Limb (tissue), 2 donors: ENCODE data around the gene NTMT1.
A peak's percentile ranks its signal among the peaks of the same experiment; 100 is the strongest.
"Not testable (repeated sequence)": the region's sequence is repeated elsewhere in the genome, so short reads cannot be mapped to it uniquely, and the experiment has no call there.

ENCODE experiments used
- DNase-seq, 2 donors: peaks; one replicate each; pipeline ENCODE4 v3.0.0-alpha.2; 2016; ENCODE audit errors: extremely low spot score in 2 of 2

NTMT1 gene

DNA sequence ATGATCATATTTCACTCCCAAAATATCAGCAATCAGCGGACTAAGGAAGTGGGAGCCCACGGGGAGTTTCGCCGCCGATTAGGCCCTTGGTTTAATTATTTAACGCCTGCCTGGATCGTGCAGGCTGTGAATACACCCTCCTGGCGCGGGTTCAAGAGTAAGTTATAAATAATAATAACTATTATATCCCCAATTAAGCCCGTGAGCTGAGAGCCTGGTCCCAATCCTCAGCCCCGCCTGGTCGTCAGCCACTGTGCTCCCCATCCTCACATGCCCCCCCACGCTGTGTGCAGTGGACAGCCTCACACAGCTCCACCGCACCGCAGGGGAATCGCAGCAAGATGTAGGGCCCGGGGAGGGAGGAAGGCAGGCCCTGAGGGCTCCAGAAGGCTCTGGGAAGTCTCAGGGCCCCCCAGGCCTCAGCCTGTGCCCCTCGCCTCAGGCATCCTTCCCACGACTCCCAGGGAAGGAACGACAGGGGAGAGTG is 28.6 kb downstream of the NTMT1 start:
- DNase-seq = no peak

DNA sequence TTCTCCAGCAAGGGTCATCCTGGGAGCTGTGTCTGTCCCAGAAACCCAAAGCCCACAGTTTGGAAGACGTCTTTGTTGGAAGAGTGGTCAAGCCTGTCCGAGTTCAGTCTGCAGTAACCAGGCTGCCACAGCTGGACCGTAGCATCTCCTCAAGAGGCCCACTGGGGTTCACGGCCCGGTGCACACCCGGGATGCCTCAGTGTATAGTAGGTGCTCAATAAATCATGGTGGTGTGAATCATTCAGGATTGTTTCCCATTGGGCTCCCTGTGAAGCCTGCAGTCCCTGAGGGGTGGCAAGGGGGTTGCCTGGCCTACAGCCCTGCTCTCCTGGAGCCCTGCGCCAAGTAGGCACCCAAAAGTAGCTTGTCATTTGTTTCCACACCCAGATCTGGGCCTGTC is 29.2 kb downstream of the NTMT1 start:
- no peak for DNase-seq

DNA sequence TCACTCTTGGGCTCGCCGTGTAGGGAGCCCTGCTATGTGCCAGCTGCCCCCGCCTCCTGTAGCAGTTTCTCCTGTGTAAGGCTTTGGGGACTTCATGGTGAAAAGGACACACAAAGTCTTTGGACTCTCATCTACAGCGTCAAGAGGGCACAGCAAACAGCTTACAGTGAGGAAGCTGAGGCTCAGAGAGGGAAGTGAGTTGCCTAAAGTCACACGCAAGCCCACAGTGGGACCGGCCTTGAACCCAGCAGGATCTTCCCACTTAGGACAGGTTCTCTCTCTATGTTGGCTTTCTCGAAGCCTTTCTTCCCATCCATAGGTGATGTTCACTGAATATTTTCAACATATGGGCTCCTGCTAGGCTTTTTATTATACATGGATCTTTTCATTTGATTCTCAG is 29.7 kb downstream of the NTMT1 start:
- no peak for DNase-seq

DNA sequence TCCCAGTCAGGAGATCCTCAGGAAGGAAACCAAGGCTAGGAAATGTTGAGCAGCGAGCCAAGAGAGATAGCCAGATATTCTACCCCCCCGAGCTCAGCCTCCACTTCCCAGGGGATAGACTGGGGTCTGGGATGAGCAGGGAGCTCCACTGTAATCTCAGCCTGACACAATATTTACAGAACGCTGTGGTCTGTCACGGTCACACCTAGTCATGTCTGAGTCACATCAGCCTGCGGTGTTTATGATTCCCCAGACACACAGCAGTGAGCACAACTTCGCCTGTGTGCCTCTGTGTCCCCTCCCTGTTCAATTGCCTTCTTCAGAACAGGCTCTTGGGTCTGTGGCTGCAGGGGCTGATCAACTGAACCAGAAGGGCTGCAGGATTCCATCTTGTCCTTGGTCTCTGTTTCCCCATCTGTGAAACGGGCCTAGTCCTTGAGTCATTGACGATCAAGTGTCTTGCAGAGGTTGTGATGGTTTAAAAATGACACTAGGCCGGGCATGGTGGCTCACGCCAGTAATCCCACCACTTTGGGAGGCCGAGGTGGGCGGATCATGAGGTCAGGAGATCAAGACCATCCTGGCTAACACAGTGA is 30.9 kb downstream of the NTMT1 start:
- DNase-seq = no peak

DNA sequence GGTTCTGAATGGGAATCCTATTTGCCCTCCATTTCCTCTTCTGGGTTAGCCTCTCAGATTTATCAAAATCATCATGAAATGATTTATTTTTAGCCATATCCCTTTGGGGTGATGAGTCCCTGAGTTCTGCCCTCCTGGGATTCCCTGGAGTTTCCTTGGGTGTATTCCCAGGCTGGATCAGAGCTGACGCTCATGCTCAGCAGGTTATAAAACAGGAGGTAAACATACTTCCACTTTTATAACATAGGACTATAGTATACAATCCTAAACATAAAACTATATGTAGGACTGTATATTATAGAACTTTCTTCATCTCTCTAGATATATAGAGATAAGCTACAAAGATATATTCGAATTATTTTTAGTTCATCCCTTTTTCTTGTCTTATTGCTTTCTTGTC is 35.1 kb downstream of the NTMT1 start:
- no peak for DNase-seq

DNA sequence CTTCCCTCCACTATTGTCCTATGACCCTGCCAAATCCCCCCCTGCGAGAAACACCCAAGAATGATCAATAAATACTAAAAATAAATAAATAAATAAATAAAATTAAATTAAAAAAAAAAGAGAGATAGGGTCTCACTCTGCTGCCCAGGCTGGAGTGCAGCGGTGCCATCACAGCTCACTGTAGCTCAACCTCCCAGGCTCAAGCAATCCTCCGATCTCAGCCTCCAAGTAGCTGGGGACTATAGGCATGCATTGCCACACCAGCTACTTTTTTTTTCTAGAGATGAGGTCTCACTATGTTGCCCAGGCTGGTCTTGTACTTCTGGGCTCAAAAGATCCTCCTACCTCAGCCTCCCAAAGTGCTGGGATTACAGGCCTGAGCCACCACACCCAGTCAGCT is 36.3 kb downstream of the NTMT1 start:
- not testable (repeated sequence) for DNase-seq

DNA sequence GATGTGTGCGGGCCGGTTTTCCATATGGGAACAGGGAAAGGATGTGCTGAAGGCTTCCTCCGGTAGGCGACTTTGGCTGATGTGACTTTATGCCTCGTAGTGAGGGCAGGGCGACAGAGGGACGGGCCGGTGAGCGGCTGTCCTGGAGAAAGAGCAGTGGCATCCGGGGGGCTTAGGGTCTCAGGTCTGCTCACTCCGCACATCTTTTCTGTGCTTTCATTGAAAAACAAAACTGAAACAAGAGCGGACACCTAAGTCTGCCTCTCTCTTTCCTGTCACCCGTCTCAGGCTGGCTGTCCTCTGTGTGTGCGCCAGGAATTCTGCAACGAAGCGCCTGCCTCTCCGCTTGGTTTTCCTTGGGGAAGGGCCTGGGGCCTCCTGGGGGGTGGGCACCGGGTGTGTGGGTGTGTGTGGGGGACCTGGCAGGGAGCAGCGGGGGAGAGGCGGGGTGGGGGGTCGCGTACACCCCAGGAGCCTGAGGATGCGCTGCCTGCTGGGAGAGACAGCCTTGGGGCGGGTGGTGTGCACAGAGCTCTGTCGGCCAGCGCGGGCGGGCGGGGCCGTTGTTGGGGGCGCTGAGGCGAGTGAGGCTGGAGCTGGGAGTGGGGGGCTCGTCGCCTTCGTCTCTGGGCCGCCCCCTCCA is 38.9 kb downstream of the NTMT1 start:
- no peak for DNase-seq

DNA sequence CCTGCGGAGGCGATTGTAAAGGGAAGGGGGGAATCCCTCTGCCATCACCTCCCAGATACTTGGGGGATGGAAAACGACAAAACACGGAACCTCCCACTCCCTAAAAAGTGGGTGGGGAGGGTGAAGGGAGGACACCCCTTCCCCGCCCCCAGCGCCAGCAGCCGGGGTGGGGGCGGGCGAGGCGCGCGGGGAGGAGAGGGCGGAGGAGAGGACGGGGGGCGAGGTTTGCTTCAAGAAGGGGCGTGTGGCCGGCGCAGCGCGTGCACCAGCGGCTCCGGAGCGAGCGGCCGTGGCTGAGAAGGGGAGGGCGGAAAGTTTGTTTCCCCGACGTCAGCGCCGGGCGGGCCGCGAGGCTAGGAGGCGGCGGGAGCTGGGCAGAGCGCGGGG is 39.4 kb downstream of the NTMT1 start, which contains the start of gene PRRX2:
Gene PRRX2 (plus strand): TSS at position 259 of the 387 bp plus-strand sequence. CDS start 221 bp downstream, outside the sequence.
- DNase-seq = peak; percentile 63 to 79

DNA sequence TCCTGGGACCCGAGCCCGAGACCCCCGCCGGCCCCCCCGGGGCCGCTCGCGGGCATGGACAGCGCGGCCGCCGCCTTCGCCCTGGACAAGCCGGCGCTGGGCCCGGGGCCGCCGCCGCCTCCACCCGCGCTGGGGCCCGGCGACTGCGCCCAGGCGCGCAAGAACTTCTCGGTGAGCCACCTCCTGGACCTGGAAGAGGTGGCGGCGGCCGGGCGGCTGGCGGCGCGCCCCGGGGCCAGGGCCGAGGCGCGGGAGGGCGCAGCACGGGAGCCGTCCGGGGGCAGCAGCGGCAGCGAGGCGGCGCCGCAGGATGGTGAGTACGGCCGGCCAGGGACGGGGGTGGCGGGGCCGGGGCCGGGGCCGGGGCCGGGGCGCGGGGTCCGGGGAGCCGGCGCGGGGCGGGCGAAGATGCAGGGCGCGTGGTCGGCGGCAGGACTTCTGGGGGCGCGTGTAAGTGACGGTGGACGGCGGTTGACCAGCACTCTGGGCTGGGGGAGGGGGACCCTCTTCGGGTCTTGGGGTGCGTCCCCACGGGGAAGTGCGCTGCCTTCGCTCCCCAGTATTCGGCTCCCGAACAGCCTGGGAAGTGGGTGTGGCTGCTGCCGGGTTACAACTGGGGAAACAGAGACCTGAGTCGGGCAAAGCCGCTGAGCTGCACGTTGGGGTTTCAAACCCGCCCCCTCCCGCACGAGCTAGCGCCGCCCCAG is 40.0 kb downstream of the NTMT1 start:
- peak in 1 of 2 donors; percentile 46 for DNase-seq

DNA sequence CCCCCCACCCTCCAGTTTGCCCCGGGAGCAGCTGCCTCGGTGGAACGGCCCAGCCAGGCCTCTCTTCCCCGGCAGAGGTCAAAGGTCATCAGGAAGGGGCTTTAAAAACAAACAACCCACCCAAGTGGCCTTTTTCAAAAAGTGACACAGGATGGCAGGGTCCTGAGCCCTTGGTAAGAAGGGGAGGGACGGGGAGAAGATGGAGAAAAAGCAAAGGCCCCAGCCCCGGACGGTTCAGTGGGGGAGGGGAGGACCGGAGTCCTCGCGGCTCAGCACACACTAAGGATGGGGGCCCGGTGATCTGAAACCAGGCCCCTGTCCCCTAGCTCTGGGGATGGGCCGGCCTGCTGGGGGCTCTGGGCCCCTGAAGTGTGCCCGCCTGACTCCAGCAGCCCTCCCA is 40.6 kb downstream of the NTMT1 start:
- DNase-seq = no peak

DNA sequence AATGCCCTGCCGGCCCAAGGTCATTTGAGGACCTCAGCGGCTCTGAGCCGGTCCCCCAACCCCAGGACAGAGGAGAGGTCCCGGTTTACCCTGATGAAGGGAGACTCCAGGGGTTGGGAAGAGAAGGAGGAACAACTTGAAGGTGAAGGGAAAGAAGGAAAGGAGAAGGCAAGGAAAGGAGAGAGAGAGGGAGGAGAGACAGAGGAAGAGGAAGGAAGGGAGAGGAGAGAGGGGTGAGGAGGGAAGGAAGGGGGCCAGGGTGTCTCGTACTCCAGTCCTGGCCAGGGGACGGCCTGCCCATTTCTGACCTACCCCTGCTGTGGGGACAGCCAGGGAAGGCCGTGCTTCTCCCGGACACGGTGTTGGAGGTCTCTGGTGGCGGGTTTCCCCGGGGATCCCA is 41.4 kb downstream of the NTMT1 start:
- DNase-seq = no peak

DNA sequence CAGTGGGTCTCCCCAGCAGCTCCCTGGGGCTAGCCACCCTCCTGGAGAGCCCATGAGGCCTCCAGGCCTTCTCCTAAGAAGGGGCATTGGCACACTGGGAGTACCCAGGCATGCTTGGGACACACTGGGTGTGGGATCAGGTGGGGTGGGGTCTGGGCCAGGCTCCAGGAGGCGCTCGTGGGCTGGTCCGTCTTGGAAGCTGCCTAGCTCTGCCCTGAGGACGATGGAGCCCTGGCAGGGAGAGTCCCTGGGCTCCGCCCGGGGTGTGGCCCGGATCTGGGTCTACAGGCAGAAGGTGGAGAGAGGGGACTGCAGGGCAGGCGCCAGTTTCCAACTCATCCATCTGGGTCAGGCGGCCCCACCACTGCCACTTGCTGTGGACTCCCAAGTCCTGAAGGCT is 41.9 kb downstream of the NTMT1 start:
- DNase-seq = no peak

DNA sequence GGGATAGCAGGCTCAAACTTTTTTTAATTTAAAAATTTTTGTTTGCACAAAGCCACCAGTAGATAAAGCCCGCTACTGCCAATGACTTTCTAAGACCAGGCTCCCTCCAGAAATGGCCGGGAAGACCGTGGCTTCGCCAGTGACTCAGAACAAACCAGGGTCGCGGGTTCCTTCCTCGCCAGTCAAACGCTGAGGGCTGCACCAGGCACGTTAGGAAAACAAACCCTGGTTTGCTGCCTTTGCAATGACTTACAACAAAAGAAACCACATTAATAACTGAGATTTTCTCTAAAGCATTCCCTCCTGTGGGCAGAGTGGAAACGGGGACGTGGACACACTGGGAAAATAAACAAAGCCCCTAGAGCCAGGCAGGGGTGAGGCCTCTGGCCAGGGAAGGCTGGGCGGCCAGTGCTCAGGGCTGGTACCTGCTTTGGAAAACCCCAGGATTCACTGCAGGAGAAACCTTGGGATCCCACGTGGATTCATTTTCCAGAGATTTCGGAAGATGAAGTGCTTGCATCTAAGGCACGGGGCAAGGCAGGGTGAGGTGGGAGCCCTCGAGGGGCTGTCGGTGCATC is 43.3 kb downstream of the NTMT1 start:
- DNase-seq = no peak

DNA sequence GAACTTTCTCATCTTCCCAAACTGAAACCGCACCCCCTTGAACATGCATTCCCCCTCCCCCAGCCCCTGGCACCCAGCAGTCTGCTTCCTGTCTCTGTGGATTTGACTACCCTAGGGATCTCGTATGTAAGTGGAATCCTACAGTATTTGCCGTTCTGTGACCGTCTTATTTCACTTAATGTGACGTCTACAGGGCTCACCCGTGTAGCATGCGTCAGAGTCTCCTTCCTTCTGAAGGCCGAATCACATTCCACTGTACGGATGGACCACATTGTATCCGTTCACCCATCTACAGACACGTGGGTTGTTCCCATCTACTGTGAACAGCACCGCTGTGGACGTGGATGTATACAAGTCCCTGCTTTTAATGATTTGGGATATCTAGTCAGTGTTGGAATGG is 44.0 kb downstream of the NTMT1 start:
- DNase-seq = no peak

DNA sequence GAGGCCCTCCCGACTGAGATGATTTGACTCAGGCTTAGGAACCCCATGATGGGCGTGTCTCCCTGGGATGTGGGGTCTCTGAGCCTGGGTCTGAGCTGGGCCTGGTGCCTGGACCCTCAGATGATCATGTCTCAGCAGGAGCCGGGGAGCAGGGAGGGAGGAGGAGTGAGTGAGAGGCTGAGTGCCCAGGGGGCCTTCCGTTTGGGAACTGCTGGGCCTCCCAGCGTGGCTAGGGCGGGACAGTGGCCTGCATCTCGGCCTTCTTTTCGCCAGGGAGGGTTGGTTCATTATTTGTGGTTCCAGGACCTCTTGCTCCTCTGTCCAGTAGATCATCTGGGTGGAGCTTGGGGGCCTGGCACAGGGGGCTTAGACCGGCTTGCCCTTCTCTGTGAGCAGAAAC is 45.1 kb downstream of the NTMT1 start:
- no peak for DNase-seq

DNA sequence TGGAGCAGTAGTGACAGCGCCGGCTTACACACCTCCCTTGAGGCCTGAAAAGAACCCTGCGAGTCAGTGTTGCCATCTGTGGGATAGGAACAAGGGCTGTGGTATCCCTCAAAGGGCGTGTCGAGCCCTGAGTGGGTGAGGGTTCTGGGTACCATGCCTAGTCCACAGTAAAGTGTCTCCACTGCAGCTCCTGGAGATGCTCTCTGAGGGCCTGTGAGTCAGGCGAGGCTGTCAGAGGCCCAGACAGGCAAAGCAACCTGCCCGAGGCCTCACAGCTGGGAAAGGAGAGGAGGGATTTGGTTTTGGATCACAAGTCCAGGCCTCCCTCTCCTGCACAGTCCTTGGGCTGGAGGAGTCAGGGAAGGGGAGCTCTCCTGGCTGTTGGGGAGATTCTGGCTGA is 45.6 kb downstream of the NTMT1 start:
- DNase-seq = no peak

DNA sequence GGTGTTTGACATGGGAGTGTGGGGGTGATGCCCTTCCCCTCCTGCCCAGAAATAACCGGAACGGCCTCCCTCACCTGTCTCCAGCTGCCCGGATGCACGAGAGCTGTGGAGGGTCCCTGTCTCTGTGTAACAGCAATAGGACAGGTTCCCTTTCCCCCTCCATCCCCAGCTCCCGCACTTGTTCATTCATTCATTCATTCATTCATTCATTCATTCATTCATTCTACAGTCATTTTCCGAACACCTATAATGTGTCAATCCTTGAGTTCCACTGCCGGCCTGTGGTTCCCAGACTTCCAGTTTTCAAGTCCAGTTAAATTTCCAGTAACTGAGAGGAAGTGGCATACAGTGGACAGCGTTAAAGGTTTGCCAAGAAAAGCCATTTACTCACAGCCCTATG is 46.7 kb downstream of the NTMT1 start:
- no peak for DNase-seq

DNA sequence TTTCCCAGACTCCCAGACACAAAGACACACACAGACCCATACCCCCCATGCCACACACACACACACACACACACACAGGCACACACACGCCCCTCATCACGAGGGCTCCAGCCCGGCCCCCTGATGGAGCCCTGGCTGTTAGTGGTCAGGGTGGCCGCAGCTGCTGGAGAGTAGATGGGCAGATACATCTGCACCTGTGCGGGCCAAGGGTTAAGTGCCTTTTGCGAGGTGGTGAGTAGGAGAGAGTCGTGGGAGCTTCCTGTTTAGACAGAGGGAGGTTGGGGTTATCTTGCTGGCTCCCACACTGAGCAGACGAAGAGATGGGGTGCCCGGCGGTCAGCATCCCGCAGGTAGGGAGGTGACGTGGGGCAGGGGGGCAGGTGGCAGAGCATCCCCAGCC is 47.6 kb downstream of the NTMT1 start:
- DNase-seq = no peak

DNA sequence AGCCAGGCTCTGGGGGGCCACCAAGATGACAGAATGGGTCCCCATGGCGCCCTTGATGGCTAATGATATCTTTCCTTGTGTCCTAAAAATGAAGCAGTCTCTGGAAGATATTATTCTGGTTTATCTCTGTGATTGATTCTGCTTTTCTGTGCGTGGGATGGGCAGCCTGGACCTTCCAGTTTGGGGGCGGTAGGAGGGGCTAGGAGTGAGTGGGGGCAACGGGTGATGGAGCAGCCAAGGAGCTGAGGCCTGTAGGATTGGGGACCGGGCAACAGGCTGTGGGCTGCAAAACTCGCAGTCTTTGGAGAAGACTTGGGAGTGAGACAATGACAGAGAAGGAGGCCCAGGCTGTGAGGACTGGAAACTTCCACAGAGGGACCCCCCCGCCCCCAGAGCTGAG is 48.3 kb downstream of the NTMT1 start:
- DNase-seq = no peak

DNA sequence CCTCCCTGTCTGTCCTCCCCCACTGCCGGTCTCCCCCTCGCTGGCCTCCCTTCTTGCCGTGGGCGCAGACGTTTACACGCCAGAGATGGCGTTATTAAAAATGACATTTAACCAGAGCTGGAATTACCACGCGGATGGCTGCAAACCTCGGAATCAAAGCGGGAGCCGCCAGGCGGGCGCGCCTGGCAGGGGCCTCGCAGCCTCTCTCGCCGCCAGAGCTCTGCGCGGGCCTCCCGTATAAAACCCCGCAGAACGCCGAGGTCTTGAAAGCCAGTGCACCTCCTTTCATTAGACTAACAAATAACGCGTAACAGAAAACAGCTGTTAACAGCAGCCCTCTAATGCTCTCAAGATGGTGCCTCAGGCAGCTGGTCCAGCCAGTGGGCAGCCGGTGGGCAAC is 49.7 kb downstream of the NTMT1 start:
- DNase-seq = peak in 1 of 2 donors; percentile 60

DNA sequence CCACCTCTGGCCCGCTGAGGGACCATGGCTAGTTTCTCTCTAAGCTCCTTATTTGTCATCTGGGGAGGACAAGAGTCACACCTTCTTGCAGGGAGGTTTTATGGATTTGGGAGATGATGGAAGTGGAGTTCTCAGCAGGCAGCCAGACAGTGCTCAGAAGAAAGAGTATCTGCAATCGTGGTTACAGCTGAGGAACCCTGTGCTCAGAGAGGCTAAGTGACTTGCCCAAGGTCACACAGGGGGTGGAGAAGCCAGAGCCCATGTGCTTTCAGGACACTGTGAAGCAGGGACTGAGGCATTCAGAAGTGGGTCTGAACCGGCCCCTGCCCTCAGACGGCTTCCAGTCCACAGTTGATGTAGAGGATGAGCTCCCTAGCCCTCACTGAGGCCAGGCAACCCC is 50.3 kb downstream of the NTMT1 start:
- no peak for DNase-seq

DNA sequence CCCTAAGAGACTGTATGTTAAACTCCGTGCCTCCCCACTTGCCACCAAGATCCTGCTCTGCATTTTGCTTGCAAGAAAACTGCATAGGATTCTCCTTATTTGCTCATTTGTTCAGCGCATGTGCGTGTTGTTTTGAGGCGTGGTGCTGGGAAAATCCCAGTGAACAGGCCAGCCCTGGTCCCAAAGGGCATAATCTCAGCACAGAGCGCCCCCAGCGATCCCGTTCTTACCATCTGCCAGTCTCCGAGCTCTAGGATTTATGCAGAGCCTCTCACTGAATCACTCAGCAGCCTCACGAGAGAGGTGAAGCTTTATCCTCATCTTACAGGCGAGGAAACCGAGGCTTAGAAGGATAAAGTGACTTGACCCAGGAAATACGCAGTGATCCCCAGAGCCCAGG is 51.0 kb downstream of the NTMT1 start:
- DNase-seq = no peak
